ENCODE data around the gene NOL4L. TPM values are rescaled to one million over a fixed set of nuclear protein-coding genes. Genes with fewer than 3 reads are reported as not detected.

Gene NOL4L
- total and polyA plus RNA-seq, 2 donors (not counting 3 experiments of a cell fraction or from before 2014, with no cell fraction given): 55.2 to 79.6 TPM

GRCh38 chr20:32516583-32517517 is 68.3 kb downstream of the NOL4L start:
- TF ChIP-seq EZH2 (IDR thresholded peaks at IDR 0.05; ENCODE audit: borderline replicate concordance, low read depth, low read length, severe bottlenecking): no peak
- TF ChIP-seq MYC (IDR thresholded peaks at IDR 0.05; ENCODE audit: low read depth, low read length): no peak
- no peak for TF ChIP-seq GATA2 (IDR thresholded peaks at IDR 0.05; ENCODE audit: insufficient read depth, insufficient read length, low read depth, low read length)
- TF ChIP-seq MAX (IDR thresholded peaks at IDR 0.05; ENCODE audit: insufficient read depth, insufficient read length): no peak
- TF ChIP-seq CTCF (IDR thresholded peaks at IDR 0.05; ENCODE audit: extremely low read depth in 1 of 2, insufficient read depth in 1 of 2, low read depth in 1 of 2, low read length in 2 of 2): no peak
- no peak for TF ChIP-seq POLR2A (IDR thresholded peaks at IDR 0.05; ENCODE audit: low read depth, low read length)
- no peak for TF ChIP-seq POLR2AphosphoS5 (IDR thresholded peaks at IDR 0.05; ENCODE audit: insufficient read depth, low read depth, low read length)
- no peak for TF ChIP-seq FOS (IDR thresholded peaks at IDR 0.05; ENCODE audit: borderline replicate concordance, insufficient read depth, low read length)
- TF ChIP-seq JUN (IDR thresholded peaks at IDR 0.05; ENCODE audit: borderline replicate concordance, insufficient read depth, insufficient read length, low read depth): no peak
- Histone ChIP-seq H2AFZ (ENCODE audit: low read depth, low read length) (peak overlapping the region; percentile 49), H3K79me2 (ENCODE audit: control insufficient read depth, insufficient read depth, low read length) (no peaks in the 10 kb centered on the region), H3K27me3 (ENCODE audit: control insufficient read depth in 2 of 2, insufficient read depth in 2 of 2, low read length in 2 of 2) (no peaks in the 10 kb centered on the region), H3K4me1 (ENCODE audit: control insufficient read depth, extremely low read depth, insufficient read depth, low read length) (peaks cover 24% of the 10 kb centered on the region), H3K9me3 (replicated peaks; ENCODE audit: control insufficient read depth, insufficient read depth, low read length) (no peaks in the 10 kb centered on the region), H3K27ac (ENCODE audit: insufficient read depth, low read depth, low read length) (peak overlapping the region; percentile 1), H3K9ac (replicated peaks; ENCODE audit: extremely low read depth, insufficient read depth, low read length) (no peak overlapping the region), H3K4me3 (replicated peaks in 1 of 3; ENCODE audit: insufficient read depth in 1 of 3, low read depth in 1 of 3, low read length in 3 of 3) (no peak overlapping the region), H3K36me3 (ENCODE audit: control insufficient read depth in 2 of 2, extremely low read depth in 1 of 2, insufficient read depth in 2 of 2, low read length in 2 of 2) (no peaks in the 10 kb centered on the region), H3K9me1 (replicated peaks; ENCODE audit: control insufficient read depth, extremely low read depth, insufficient read depth, low read length) (no peaks in the 10 kb centered on the region), H3K4me2 (ENCODE audit: insufficient read depth, low read length) (peak overlapping the region; percentile 4), H4K20me1 (replicated peaks; ENCODE audit: control insufficient read depth, extremely low read depth, insufficient read depth, low read length) (no peaks in the 10 kb centered on the region)
- no TSS peak for BruUV-seq (replicated peaks)
- peak; percentile 93 for FAIRE-seq
- dilution Hi-C loops (cut with MboI; ENCODE audit: extremely low pct_ligation_motif_present, low sequenced_read_pairs): no loop called here
- POLR2A ChIA-PET: no interaction called here
- peak; percentile 63 for DNase-seq (ENCODE audit: low read depth, low spot score)
- intact Hi-C loops (cut with micrococcal nuclease): loop anchor here (1.0 kb wide), 2 partner anchors 8 to 47 kb away; no protein-coding TSS in a partner anchor
- CTCF ChIA-PET: interaction anchor here (1.0 to 2.5 kb wide), 6 partner anchors 13 to 137 kb away, joined by 3 to 14 read pairs (median 6); no protein-coding TSS in a partner anchor

All from endothelial cell of umbilical vein (primary cell).